AG10803 (cell line): ENCODE data around the gene FANCD2.
"Not testable (repeated sequence)": the region's sequence is repeated elsewhere in the genome, so short reads cannot be mapped to it uniquely, and the experiment has no call there.

Experiments used
- DNase-seq: peaks from one replicate; pipeline ENCODE4 v3.0.0; 2010; ENCODE audit warnings: low read depth
- H3K4me3 ChIP-seq: 2 replicates; pipeline ENCODE4 v1.5.1; 2011; ENCODE audit warnings: mild to moderate bottlenecking, low read length, control low read depth
- TF ChIP-seq, protein P1 (sequence below): conservative IDR thresholded peaks from 2 replicates; pipeline ENCODE4 v1.5.1; 2011; ENCODE audit warnings: mild to moderate bottlenecking, low read length, control low read depth, inconsistent platforms

FANCD2 gene

DNA sequence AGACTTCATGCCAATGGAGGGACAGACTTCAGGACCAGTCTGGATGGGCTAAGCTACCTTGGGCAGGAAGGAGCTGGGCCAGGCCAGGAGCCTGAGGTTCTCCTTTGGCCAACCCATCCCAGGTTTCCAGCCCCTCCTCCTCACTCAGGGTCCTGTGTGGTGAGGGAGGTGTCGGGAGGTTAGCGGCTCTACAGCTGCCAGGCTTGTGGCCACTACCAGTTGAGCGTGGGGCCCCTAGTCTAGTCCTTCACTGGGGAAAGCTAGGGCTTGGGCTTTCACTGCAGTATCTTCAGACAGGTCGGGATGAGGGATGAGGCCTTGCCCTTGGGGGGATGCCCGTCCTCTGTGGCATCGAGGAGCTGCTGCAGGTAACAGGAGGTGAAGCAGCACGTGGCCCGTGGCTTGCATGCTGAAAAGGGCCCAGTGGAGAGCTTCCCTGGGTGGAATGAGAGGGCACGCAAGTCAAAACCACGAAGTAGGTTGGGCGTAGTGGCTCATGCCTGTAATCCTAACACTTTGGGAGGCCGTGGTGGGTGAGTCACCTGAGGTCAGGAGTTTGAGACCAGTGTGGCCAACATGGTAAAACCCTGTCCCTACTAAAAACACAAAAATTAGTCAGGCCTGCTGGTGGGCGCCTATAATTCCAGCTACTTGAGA lies 8.5 kb upstream of the FANCD2 start:
- TF ChIP-seq, protein P1, sequence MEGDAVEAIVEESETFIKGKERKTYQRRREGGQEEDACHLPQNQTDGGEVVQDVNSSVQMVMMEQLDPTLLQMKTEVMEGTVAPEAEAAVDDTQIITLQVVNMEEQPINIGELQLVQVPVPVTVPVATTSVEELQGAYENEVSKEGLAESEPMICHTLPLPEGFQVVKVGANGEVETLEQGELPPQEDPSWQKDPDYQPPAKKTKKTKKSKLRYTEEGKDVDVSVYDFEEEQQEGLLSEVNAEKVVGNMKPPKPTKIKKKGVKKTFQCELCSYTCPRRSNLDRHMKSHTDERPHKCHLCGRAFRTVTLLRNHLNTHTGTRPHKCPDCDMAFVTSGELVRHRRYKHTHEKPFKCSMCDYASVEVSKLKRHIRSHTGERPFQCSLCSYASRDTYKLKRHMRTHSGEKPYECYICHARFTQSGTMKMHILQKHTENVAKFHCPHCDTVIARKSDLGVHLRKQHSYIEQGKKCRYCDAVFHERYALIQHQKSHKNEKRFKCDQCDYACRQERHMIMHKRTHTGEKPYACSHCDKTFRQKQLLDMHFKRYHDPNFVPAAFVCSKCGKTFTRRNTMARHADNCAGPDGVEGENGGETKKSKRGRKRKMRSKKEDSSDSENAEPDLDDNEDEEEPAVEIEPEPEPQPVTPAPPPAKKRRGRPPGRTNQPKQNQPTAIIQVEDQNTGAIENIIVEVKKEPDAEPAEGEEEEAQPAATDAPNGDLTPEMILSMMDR = no peak
- no peak overlapping the region for H3K4me3 ChIP-seq
- DNase-seq = peak; percentile 79

DNA sequence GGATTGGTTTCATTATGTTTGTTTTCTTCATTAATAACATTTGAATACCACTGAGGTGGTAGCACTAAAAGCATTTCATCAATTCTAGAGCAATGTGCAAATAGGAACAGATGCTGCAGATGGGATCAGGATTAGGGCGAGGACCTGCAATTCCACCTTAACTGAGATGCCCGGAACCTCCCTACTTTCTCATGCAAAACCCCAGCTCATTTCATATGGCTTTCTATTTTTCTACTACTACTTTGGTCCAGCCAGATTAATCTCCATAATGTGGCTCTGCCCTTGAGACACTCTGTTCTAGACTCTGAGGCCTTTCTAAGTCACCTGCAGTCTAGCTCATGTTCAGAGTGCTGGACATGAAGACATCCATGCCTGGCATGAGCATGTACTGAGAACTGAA lies 7.4 kb upstream of the FANCD2 start:
- not testable (repeated sequence) for H3K4me3 ChIP-seq, DNase-seq

DNA sequence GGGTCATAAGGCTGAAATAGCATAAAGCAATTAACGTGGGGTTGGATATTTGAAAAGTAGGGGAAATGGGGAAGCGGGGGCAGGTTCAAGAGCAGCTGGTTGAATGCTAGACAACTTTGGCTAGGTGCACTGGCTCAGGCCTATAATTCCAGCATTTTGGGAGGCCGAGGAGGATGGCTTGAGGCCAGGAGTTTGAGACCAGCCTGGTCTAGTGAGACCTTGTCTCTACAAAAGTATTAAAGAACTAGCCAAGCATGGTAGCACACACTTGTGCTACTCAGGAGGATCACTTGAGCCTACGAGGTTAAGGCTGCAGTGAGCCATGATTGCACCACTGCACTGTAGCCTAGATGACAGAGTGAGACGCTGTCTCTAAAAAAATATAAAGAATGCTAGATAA lies 6.9 kb upstream of the FANCD2 start:
- DNase-seq = no peak
- TF ChIP-seq, protein P1 = no peak
- H3K4me3 ChIP-seq = no peak overlapping the region

GRCh38 chr3:10021856-10022775 lies 4.1 kb upstream of the FANCD2 start:
- TF ChIP-seq, protein P1 = no peak
- no peak overlapping the region for H3K4me3 ChIP-seq
- DNase-seq = no peak

DNA sequence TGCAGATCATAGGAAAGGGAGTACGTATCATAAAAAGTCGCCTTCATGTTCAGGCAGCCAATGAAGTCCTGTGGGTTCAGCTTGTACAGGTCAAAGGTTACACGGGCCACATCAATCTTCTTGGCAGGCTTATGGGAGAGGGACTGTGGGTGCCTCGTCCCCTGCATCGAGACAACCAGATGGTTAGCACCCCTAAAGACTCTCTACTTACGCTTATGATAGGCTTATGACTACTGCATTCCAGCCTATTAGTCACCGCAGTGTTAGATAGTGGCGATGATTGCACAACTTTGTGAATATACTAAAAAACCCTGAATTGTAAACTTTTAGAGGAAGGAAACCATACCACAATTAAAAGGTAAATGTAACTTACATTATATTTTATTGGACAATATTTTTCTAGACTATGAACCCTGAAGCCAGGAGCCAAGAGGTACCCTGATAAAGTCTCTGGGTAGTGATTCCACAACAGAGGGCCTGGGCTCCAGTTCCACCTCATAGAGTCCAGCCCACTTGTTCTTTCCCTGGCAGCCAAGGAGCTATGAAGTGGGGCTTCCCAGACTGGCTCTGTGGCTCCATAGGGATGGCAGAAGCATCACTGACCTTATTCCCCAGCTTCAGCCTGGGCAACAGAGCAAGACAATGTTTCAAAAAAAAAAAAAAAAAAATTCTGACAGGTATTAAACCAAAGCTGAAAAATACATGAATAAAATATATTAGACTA lies 2.5 kb upstream of the FANCD2 start:
- TF ChIP-seq, protein P1 = no peak
- peak overlapping the region; percentile 3; the same call in 1 of the 2 replicates for H3K4me3 ChIP-seq
- peak; percentile 76 for DNase-seq

GRCh38 chr3:10025205-10026083 lies 793 bp upstream of the FANCD2 start:
- DNase-seq = no peak
- TF ChIP-seq, protein P1 = no peak

More at GRCh38 chr3:10025205-10026083, 793 bp upstream of the FANCD2 start:
- peak overlapping the region; percentile 88 for H3K4me3 ChIP-seq
